CD8-positive, alpha-beta memory T cell (primary cell): ENCODE data around the gene NKAIN2. TPM values are rescaled to one million over a fixed set of nuclear protein-coding genes. Genes with fewer than 3 reads are reported as not detected.

Experiments used
- CTCF ChIA-PET: fragments of 350-600 bp; sonication (Branson Sonifier 250); formaldehyde crosslinking; loops from one replicate; lab custom pipeline; 2021; ENCODE audit warnings: antibody characterized with exemption; lab: Charles Lee
- POLR2A ChIA-PET: fragments of 350-600 bp; sonication (Branson Sonifier 250); formaldehyde crosslinking; loops from one replicate; lab custom pipeline; 2021; ENCODE audit warnings: antibody characterized with exemption; lab: Charles Lee
- DNase-seq, 5 donors: peaks; one replicate each; pipeline versions ENCODE4 v3.0.0 to v3.0.0-alpha.2; 2020 to 2022; ENCODE audit warnings: mixed read lengths in 1 of 5
- H3K27ac ChIP-seq: one replicate; pipeline ENCODE4 v1.7.0; 2013; ENCODE audit warnings: low read depth, mild to moderate bottlenecking, low read length, moderate library complexity
- H3K27me3 ChIP-seq: 2 replicates; pipeline ENCODE4 v1.7.0; 2013; ENCODE audit warnings: low read length, mild to moderate bottlenecking; ENCODE audit not compliant: insufficient read depth, poor library complexity, severe bottlenecking
- H3K36me3 ChIP-seq: 2 replicates; pipeline ENCODE4 v1.7.0; 2013; ENCODE audit warnings: mild to moderate bottlenecking, low read length, moderate library complexity; ENCODE audit not compliant: insufficient read depth
- H3K4me1 ChIP-seq: 2 replicates; pipeline ENCODE4 v1.7.0; 2013; ENCODE audit warnings: mild to moderate bottlenecking, low read length, moderate library complexity; ENCODE audit not compliant: insufficient read depth
- H3K4me3 ChIP-seq: 2 replicates; pipeline ENCODE4 v1.7.0; 2013; ENCODE audit warnings: mild to moderate bottlenecking, low read length
- H3K9me3 ChIP-seq: 2 replicates; pipeline ENCODE4 v1.7.0; 2013; ENCODE audit warnings: mild to moderate bottlenecking, low read length
- H3K27ac Mint-ChIP-seq, 8 donors: one replicate each; pipeline ENCODE4 v1.8.0; 2020 to 2021; ENCODE audit warnings: mixed read lengths in 8 of 8, mild to moderate bottlenecking in 6 of 8, inconsistent platforms in 3 of 8, moderate library complexity in 3 of 8
- H3K27me3 Mint-ChIP-seq, 2 donors: one replicate each; pipeline ENCODE4 v1.8.0; 2020 to 2021; ENCODE audit warnings: mixed read lengths in 2 of 2, mild to moderate bottlenecking in 1 of 2, moderate library complexity in 1 of 2
- H3K36me3 Mint-ChIP-seq, 3 donors: one replicate each; pipeline ENCODE4 v1.8.0; 2020 to 2021; ENCODE audit warnings: mixed read lengths in 3 of 3, inconsistent platforms in 1 of 3, mild to moderate bottlenecking in 1 of 3
- H3K4me1 Mint-ChIP-seq, 3 donors: one replicate each; pipeline ENCODE4 v1.8.0; 2020 to 2021; ENCODE audit warnings: mixed read lengths in 3 of 3, inconsistent platforms in 1 of 3, mild to moderate bottlenecking in 1 of 3
- H3K4me3 Mint-ChIP-seq, 7 donors: one replicate each; pipeline ENCODE4 v1.8.0; 2020 to 2021; ENCODE audit warnings: mixed read lengths in 7 of 7, mild to moderate bottlenecking in 6 of 7, moderate library complexity in 4 of 7, inconsistent platforms in 2 of 7
- H3K9me3 Mint-ChIP-seq, 5 donors: one replicate each; pipeline ENCODE4 v1.8.0; 2020 to 2022; ENCODE audit warnings: mixed read lengths in 5 of 5, mild to moderate bottlenecking in 3 of 5, moderate library complexity in 2 of 5, inconsistent platforms in 1 of 5
- polyA plus RNA-seq: library from polyadenylated mRNA; unstranded; fragments of 300-500 nt; fragmentation: Illumina TruSeq; gene quantifications from one replicate; pipeline ENCODE4 v1.2.3, GENCODE V29; 2021
- total RNA-seq, 2 experiments: library from RNA; stranded (reverse); gene quantifications; one replicate each; pipeline ENCODE4 v1.2.3, GENCODE V29; 2021

Gene NKAIN2
- total and polyA plus RNA-seq, 3 experiments from 2014 or later: not detected

DNA sequence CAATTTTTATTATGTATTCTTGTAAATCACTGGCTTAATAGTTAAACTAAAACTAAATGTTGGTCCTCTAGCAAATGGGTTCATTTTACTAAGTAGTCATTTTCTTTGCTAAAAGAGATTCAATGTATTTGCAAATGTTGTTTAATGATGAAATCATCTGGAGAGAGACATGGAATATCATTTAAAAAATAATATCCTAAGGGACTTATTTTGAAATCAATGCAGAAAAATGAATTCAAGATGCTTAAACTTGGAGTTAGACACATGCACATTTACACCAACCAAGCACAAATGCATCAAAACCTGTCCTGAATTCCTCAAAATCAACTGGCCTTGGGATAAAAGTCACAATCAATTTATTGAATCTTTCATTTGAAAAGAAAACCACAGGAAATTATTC lies 993.6 kb downstream of the NKAIN2 start:
- Histone ChIP-seq H3K27me3 (no peaks in the 10 kb centered on the region), H3K27ac (no peak overlapping the region), H3K9me3 (no peaks in the 10 kb centered on the region), H3K36me3 (no peaks in the 10 kb centered on the region), H3K4me1 (no peaks in the 10 kb centered on the region), H3K4me3 (no peak overlapping the region)
- CTCF ChIA-PET: no interaction called here
- POLR2A ChIA-PET: no interaction called here
- no peak overlapping the region for H3K27ac Mint-ChIP-seq
- no peaks in the 10 kb centered on the region for H3K4me1 Mint-ChIP-seq
- DNase-seq: no peak
- H3K9me3 Mint-ChIP-seq: peaks cover 0 to 6% (median 0%) of the 10 kb centered on the region in 5 donors
- no peak overlapping the region for H3K4me3 Mint-ChIP-seq
- no peaks in the 10 kb centered on the region for H3K36me3 Mint-ChIP-seq
- H3K27me3 Mint-ChIP-seq: no peaks in the 10 kb centered on the region

DNA sequence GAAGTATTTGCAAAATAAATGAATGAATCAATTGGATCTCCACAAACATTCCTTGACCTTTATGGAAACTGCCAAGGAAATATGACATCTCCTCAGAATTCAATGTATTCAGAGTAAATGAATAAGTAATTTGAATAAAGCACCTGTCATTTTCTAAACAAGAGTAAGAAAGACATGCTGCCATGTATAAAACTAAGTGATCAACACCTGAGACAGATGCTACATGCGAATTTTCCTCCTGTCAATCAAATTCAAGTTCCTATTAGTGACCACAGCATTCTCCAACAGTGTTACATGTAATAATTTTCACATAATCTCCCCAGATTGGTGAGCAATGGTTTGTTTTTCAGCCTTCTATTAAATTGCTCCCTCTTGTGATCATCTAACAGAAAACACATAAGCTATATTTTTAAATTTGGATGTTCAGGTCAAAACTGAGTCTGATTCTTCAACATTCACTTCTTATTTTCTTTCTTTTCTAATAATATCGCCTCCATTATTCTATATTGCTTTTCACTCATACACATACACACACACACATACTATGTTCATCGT lies 995.4 kb downstream of the NKAIN2 start:
- no peaks in the 10 kb centered on the region for H3K36me3 Mint-ChIP-seq
- CTCF ChIA-PET: no interaction called here

DNA sequence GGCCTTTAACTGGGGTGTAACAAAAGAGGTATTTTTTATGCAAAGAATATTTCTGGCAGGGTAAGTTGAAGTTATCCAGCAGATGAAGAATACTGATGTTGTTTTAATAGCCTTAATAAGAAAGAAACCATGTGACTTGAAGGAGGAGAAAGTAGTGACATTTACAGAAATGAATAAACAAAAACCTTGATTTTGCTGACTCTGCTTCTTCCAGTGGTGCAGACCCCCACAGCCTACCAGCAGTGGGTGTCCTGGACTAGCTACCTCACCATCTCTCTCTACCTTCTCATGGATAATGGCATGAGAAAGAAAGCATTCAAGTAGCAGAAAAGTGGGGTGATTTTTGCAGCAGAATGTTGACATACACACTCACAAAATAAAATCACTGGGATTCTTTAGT lies 996.0 kb downstream of the NKAIN2 start:
- H3K36me3 Mint-ChIP-seq: no peaks in the 10 kb centered on the region
- no peaks in the 10 kb centered on the region for H3K27me3 Mint-ChIP-seq
- peaks cover 0 to 9% (median 0%) of the 10 kb centered on the region in 5 donors for H3K9me3 Mint-ChIP-seq
- no peak overlapping the region for H3K4me3 ChIP-seq
- H3K36me3 ChIP-seq: no peaks in the 10 kb centered on the region
- no peaks in the 10 kb centered on the region for H3K4me1 ChIP-seq
- H3K27ac ChIP-seq: no peak overlapping the region
- ChIA-PET CTCF (no interaction called here), POLR2A (no interaction called here)
- peak overlapping the region in 1 of 8 donors; percentile 40 for H3K27ac Mint-ChIP-seq
- H3K27me3 ChIP-seq: no peaks in the 10 kb centered on the region
- no peaks in the 10 kb centered on the region for H3K4me1 Mint-ChIP-seq
- DNase-seq: no peak
- no peak overlapping the region for H3K4me3 Mint-ChIP-seq
- H3K9me3 ChIP-seq: no peaks in the 10 kb centered on the region

More for the DNA sequence above, 995.4 kb downstream of the NKAIN2 start:
- Histone ChIP-seq H3K27ac (no peak overlapping the region), H3K36me3 (no peaks in the 10 kb centered on the region), H3K4me3 (no peak overlapping the region), H3K4me1 (no peaks in the 10 kb centered on the region), H3K27me3 (no peaks in the 10 kb centered on the region), H3K9me3 (no peaks in the 10 kb centered on the region)
- Mint-ChIP-seq H3K27me3 (no peaks in the 10 kb centered on the region), H3K9me3 (peaks cover 0 to 9% (median 0%) of the 10 kb centered on the region in 5 donors), H3K4me1 (no peaks in the 10 kb centered on the region), H3K27ac (no peak overlapping the region), H3K4me3 (no peak overlapping the region)
- POLR2A ChIA-PET: no interaction called here
- DNase-seq: no peak

DNA sequence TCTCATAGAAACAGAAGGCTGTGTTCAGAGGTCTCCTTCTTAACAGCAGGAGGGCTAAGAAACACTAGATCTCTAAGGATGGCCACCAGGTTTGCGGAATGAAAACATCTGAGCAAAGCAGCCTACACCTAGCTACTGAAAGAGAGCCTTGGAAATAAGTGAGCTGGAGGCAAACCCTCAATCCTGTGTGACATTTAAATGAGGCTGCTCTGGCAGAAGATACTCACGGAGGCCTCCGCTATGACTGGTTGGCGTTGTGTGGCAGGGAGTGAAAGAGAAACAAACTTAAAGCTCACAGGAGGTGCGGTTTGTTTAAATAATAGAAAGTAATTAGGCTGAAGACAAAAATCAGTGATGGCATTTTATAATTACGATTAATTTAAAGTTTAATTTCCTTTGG lies 996.6 kb downstream of the NKAIN2 start:
- Histone ChIP-seq H3K4me1 (no peaks in the 10 kb centered on the region), H3K27me3 (no peaks in the 10 kb centered on the region), H3K9me3 (no peaks in the 10 kb centered on the region), H3K4me3 (no peak overlapping the region), H3K27ac (no peak overlapping the region), H3K36me3 (no peaks in the 10 kb centered on the region)
- peaks cover 0 to 9% (median 0%) of the 10 kb centered on the region in 5 donors for H3K9me3 Mint-ChIP-seq
- no peaks in the 10 kb centered on the region for H3K36me3 Mint-ChIP-seq
- no peaks in the 10 kb centered on the region for H3K4me1 Mint-ChIP-seq
- CTCF ChIA-PET: no interaction called here
- no peaks in the 10 kb centered on the region for H3K27me3 Mint-ChIP-seq
- DNase-seq: no peak
- POLR2A ChIA-PET: no interaction called here
- H3K4me3 Mint-ChIP-seq: no peak overlapping the region
- no peak overlapping the region for H3K27ac Mint-ChIP-seq

DNA sequence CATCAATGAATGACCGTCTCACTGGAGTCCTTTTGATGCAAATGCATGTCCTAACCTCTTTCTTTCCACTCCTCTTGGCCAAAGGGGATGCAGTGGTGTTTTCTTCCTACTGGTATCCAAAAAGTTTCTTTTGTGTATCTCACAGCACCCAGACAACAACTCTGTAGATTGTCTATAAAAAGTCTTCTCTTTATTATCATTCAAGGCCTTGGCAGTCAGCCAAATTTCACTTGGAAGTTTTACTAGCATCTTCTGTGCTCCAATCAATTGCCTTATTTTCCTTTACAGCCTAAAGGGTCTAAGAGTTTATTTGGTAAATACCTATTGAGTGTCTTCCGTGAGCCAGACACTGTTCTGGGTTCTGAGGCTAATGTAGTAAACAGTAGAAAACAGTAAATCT lies 1008.4 kb downstream of the NKAIN2 start:
- Histone ChIP-seq H3K27ac (no peak overlapping the region), H3K36me3 (no peaks in the 10 kb centered on the region), H3K9me3 (no peaks in the 10 kb centered on the region), H3K4me1 (no peaks in the 10 kb centered on the region), H3K4me3 (no peak overlapping the region), H3K27me3 (no peaks in the 10 kb centered on the region)
- H3K36me3 Mint-ChIP-seq: no peaks in the 10 kb centered on the region
- ChIA-PET CTCF (no interaction called here), POLR2A (no interaction called here)
- no peak for DNase-seq
- no peaks in the 10 kb centered on the region for H3K4me1 Mint-ChIP-seq
- no peak overlapping the region for H3K27ac Mint-ChIP-seq
- H3K27me3 Mint-ChIP-seq: no peaks in the 10 kb centered on the region
- peaks cover 0 to 4% (median 2%) of the 10 kb centered on the region in 5 donors for H3K9me3 Mint-ChIP-seq
- no peak overlapping the region for H3K4me3 Mint-ChIP-seq

DNA sequence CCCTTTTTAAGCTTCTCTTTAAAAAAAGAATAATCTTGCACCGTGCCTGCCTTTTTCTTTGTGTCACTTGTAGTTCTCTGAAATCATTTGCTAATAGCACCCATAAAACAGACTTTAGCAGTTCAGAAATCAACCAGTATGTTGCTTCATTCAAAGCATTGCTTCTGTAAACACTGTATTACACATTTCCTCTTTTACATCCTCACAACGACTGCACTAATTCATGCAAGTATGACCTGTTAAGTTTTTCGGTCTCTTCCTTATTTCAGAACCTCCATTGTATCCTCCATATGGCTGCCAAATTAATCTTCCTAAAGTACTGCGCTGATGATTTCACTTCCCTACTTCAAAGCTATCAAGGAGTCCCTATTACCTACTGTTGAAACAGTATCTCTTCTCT lies 1015.7 kb downstream of the NKAIN2 start:
- H3K27me3 ChIP-seq: no peaks in the 10 kb centered on the region
- no peak for DNase-seq
- Mint-ChIP-seq H3K36me3 (no peaks in the 10 kb centered on the region), H3K9me3 (peaks cover 0 to 10% (median 0%) of the 10 kb centered on the region in 5 donors), H3K4me1 (no peaks in the 10 kb centered on the region), H3K27me3 (no peaks in the 10 kb centered on the region), H3K27ac (no peak overlapping the region), H3K4me3 (no peak overlapping the region)
- no peaks in the 10 kb centered on the region for H3K4me1 ChIP-seq
- ChIA-PET POLR2A (no interaction called here), CTCF (no interaction called here)
- no peaks in the 10 kb centered on the region for H3K9me3 ChIP-seq
- H3K4me3 ChIP-seq: no peak overlapping the region
- H3K36me3 ChIP-seq: no peaks in the 10 kb centered on the region
- H3K27ac ChIP-seq: no peak overlapping the region

DNA sequence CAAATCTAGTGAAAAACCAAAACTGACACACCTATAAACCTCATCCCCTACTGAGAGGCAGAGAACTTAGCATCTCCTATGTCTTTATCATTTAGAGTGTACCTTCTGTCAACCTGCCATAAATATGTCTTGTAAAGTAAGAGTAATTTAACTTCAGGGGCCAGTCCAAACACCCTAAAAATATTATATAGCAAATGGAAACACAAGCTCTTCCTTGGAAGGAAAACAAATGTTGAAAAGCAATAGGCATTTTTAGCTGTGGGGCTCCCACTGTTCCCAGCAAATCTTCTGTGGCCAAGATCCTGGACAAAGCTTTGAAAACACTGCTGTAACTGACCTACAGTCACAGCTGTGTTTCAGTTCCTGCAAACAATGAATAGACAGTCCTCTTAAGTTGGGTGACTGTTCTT lies 1018.5 kb downstream of the NKAIN2 start:
- no peak overlapping the region for H3K27ac Mint-ChIP-seq
- H3K9me3 ChIP-seq: no peaks in the 10 kb centered on the region
- ChIA-PET POLR2A (no interaction called here), CTCF (no interaction called here)
- no peak overlapping the region for H3K4me3 ChIP-seq
- no peaks in the 10 kb centered on the region for H3K27me3 Mint-ChIP-seq
- H3K4me3 Mint-ChIP-seq: no peak overlapping the region
- H3K36me3 ChIP-seq: no peaks in the 10 kb centered on the region
- no peaks in the 10 kb centered on the region for H3K4me1 Mint-ChIP-seq
- no peaks in the 10 kb centered on the region for H3K4me1 ChIP-seq
- H3K9me3 Mint-ChIP-seq: peaks cover 0 to 6% (median 0%) of the 10 kb centered on the region in 5 donors
- no peaks in the 10 kb centered on the region for H3K27me3 ChIP-seq
- DNase-seq: no peak
- no peaks in the 10 kb centered on the region for H3K36me3 Mint-ChIP-seq
- no peak overlapping the region for H3K27ac ChIP-seq

DNA sequence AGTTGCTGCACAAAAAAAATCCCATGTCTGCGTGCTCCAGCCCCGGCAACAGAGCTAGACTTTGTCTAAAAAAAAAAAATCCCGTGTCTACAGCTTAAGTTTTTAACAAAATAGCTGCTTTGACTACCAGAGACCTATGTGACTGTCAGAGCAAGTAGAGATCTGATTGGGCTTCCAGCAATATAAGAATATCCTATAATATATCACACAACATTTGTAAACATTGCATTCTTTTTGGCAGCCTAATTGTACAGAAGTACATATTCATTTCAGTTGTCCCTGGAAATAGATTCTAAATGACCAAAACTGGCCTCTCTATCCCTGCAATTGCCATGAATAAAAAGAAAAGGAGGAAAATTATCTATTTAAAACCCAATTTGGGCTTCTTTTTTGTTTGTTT lies 1019.1 kb downstream of the NKAIN2 start:
- H3K27me3 ChIP-seq: no peaks in the 10 kb centered on the region
- no peaks in the 10 kb centered on the region for H3K36me3 ChIP-seq
- Mint-ChIP-seq H3K9me3 (peaks cover 0 to 4% (median 0%) of the 10 kb centered on the region in 5 donors), H3K4me1 (no peaks in the 10 kb centered on the region), H3K27me3 (no peaks in the 10 kb centered on the region), H3K4me3 (no peak overlapping the region), H3K36me3 (no peaks in the 10 kb centered on the region), H3K27ac (no peak overlapping the region)
- no peak overlapping the region for H3K27ac ChIP-seq
- no peaks in the 10 kb centered on the region for H3K4me1 ChIP-seq
- no peak overlapping the region for H3K4me3 ChIP-seq
- ChIA-PET POLR2A (no interaction called here), CTCF (no interaction called here)
- H3K9me3 ChIP-seq: no peaks in the 10 kb centered on the region
- DNase-seq: no peak
